OCI-LY1 (cell line): Measurements from ENCODE around the gene CIDEB.

Experiments used
- CTCF ChIP-seq: fragments of 200-600 bp; sonication (generic), shearing (Covaris generic); IDR thresholded peaks from 2 replicates; pipeline ENCODE4 v1.5.1; 2017; ENCODE audit warnings: mild to moderate bottlenecking, antibody characterized with exemption, low read length, moderate library complexity, mixed read lengths
- EZH2 ChIP-seq: fragments of 200-600 bp; sonication (generic), shearing (Covaris generic); IDR thresholded peaks from 2 replicates; pipeline ENCODE4 v1.8.0; 2017; ENCODE audit warnings: borderline replicate concordance, mixed run types, mild to moderate bottlenecking, antibody characterized with exemption, low read length, moderate library complexity, mixed read lengths

GRCh38 chr14:24325963-24326362 lies 18.2 kb upstream of the CIDEB start:
- TF ChIP-seq EZH2 (no peak), CTCF (no peak)
